K562 treated with DMSO at 1 percent for 4 hours (cell line): ENCODE measurements around the gene PPP1R37. TPM values are rescaled to one million over a fixed set of nuclear protein-coding genes. Genes with fewer than 3 reads are reported as not detected.

ENCODE experiments used
- total RNA-seq: library from RNA; unstranded; fragments of 300-600 nt; gene quantifications from 2 replicates; pipeline ENCODE4 v1.2.3, GENCODE V29; 2022; ENCODE audit not compliant: insufficient read depth

The PPP1R37 gene, protein sequence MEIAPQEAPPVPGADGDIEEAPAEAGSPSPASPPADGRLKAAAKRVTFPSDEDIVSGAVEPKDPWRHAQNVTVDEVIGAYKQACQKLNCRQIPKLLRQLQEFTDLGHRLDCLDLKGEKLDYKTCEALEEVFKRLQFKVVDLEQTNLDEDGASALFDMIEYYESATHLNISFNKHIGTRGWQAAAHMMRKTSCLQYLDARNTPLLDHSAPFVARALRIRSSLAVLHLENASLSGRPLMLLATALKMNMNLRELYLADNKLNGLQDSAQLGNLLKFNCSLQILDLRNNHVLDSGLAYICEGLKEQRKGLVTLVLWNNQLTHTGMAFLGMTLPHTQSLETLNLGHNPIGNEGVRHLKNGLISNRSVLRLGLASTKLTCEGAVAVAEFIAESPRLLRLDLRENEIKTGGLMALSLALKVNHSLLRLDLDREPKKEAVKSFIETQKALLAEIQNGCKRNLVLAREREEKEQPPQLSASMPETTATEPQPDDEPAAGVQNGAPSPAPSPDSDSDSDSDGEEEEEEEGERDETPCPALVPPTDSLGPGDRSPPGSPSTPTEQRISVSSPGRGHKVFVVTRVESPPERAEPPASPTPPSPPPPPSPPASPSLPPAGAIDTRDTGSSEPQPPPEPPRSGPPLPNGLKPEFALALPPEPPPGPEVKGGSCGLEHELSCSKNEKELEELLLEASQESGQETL
- total RNA-seq: 16.9 and 23.6 TPM in 2 replicates

DNA sequence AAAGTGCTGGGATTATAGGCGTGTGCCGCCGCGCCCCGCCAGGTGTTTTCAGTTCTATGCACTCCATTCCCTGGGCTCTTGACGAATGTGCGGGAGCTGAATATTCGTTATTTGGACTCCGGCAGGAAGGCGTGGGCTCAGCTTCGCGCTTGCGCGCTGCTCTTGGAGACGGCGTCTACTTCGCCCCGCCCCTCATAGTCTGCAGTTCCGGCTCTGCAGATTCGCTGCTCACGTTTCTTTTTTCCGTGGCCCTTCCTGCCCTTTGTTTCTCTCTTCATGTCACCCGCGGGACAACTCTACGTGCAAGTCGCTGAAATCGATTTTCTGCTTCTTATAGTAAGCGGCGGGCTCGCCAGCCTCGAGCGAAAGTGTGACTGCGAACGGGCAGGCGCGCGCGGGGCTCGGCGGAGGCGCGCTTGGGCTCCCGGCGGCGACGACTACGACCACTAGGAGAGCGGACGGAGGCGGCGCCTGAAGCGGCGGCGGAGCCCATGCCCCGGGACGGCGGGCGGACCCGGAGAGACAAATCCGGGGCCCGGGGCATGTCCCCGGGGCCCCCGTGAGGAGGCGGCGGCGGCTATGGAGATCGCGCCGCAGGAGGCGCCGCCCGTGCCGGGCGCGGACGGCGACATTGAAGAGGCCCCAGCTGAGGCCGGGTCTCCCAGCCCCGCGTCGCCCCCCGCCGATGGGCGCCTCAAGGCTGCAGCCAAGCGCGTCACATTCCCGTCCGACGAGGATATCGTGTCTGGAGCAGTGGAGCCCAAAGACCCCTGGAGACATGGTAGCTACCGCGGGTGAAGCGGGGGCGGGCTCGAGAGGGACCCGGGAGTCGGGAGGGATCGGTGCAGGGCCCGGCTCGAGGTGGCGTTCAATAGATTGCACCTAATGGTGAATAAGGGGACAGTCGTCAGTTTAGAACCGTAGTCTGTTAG, at the start of gene PPP1R37:
PPP1R37 (plus strand) TSS at position 433 of the 932 bp plus-strand sequence; CDS start at position 580, 147 bp downstream.

DNA sequence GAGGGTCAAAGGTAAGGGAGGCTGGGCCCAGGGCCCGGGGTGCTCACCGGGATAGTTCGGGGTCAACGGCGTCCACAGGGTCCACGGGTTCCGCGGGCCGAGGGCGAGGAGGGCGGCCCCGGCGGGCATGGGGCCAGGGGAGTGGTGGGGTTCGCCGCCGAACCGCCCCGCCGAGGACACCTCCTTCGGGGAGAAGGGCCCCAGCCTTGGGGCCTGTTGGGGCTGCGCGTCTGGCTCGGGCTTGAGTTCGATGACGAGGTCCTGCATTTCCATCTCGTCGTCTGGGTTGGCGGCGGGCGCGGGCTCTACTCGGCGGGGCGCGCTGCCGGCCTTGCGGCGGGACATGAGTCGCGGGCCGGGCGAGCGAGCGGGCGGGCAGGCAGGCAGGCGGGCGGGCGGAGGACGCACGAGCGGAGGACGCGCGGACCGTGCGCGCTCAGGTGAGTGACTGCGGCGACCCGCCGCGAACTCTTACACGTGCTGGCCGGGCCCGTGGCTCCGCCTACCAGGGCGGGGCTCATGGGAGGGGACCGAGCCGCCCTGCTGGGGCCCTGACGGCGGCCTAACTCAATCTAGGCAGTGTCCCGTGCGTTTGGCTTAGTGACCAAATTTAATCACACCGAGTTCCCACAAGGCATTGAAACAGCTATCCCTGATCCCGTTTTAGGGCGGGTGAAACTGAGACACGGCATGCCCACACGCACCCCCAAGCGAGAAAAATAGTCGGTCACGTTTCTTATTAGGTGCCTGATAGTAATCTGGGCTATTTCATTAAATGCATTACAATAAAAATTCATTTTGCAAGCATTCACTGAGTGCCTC, 16.7 kb upstream of the PPP1R37 start, which contains the start of gene ZNF296:
ZNF296 (minus strand) TSS at position 450 of the 822 bp plus-strand sequence; CDS start at position 345, 105 bp downstream.

DNA sequence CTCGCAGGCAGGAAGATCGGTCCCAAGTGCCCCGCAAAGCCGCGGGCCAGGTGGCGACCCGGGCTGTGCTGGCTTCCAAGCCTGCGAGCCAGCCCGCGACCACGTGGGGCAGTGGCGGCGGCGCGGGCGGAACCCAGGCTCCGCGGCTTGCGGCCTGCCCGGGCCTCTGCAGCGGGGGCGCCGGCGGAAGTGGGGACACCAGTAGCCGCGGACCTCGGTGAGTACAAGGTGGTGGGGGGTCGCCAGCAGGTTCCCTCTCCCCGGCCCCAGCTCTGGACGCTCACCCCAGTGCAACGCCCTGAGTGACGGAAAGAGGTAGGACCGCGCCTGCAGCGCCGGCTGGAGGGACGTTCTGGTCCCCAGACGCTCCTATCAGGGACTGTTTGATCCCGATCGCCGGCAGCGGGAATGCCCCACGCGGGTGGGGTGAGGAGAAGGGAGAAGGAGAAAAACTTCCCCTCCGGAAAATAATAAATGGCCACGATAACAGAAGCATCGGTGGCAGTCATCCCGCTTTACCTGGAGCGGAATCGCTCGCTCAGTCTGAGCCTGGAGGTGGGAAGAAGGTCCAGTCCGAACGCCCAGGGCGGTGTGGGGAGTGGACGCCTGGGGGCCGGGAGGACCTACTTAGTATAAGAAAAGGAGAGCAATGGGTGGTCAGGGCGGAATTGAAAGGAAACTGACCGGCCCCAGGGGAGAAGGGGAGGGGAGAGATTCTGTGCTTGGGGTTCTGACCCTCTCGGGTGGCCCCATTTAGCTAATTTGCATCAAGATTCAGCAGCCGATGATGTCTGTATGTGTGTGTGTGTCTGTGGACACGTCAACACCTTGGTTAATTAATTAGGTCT, 13.7 kb upstream of the PPP1R37 start, which contains the start of gene GEMIN7:
GEMIN7 (plus strand) TSS at position 198 of the 848 bp plus-strand sequence. CDS start 10,855 bp downstream, outside the sequence.

DNA sequence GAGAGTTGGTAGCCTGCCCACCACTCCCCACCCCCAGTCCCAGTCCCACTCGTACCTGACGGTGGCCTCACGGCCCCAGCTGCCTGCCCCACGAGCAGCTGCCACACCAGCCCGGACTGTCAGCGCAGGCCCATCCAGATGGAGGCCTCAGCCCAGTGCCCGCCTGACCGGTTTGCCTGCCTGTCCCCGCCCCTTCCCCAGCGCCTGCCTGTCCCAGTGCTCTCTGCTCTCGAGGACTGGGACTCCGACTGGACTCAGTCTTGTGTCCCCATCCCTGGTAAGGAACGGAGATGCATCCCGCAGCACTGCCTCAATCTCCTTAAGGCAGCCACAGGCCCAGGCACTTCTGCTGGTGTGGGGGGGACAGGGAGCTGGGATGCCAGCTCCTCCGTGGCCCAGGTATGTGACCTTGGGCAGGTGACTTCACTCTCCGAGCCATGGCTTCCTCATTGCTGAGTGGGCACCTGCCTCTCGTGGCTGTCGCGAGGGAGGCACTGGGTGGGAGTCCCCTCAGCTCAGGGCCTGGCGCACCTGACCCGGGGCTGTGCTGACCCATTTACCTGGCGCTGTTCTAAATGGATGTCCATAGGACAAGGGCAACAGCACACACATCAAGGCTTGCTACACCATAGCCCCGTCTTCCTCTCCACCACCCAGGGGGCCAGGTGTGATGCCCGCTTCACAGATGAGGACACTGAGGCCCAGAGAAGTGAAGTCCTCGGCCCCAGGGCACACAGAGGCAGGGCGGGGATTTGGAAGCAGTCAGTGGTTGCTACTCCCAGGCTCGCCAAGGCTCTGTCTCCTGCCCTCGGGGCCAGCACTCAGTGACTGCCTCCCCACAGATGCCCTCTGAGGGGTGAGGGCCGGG, 68.1 kb downstream of the PPP1R37 start, which contains the start of gene NKPD1:
NKPD1 (minus strand) TSS at position 113 of the 868 bp plus-strand sequence. CDS start 832 bp downstream, outside the sequence.

DNA sequence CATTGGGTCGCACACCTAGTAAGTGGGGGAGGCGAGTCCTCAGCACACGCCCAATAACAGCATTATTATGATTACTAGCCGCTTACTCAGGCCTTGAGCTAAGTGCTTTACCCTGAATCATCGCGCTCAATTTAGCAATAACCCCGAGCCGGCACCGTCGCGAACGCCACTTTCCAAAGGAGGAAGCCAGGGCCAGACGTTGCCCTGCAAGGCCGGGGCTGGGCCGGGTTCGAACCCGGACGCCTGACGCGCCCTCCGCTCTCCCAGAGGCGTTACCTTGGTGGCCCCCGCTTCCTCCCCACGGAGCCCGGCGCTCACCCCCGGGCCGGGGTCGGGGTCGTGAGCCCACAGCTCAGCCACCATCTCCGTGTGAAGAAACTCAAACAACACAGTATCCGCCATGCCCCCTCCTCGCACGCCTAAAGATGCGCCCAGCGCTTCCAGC, 84.9 kb downstream of the PPP1R37 start, which contains the start of gene TRAPPC6A:
TRAPPC6A (minus strand) TSS at position 421 of the 445 bp plus-strand sequence; CDS start at position 402, 19 bp downstream.

DNA sequence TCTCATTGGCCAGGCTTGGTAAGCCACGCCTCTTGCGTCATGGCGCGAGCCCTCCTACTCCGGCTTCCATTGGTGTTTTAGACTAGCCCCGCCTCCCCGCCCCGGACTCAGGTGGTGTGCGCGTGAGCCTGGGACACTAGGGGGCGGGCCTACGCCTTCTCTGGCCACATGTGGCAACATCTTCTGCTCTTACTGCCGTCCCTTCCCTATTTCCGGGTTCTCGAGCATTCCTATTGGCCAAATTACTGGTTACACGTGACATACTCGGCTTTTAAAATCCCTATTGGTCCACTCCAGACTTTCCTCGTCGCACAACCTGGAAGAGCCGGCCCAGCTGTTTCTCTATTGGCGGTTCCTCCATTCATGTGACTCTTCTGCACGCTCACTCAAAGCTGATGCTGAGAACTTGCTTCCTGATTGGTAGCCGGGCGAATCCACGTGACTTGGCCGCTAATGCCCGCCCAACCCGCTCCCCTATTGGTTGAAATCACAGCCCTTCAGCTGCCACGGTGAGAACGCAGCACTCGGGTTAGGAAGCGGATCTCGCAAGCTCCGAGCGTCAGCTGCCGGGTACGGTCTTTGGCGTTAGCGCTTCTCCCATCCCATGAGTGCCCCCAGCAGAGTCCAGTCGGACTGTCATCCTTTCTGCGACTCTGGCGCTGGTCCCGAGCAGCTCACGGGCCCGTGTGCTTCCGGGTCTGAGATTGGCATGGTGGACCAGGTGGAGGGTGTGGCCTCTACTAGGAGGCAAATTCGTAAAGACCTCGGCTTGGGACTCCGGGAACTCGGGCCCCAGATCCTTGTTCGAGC, 85.5 kb downstream of the PPP1R37 start, which contains the start of gene BLOC1S3:
BLOC1S3 (plus strand) TSS at position 523 of the 810 bp plus-strand sequence. CDS start 513 bp downstream, outside the sequence.

Other genes starting within 250 kb of the PPP1R37 start
- gene NECTIN2, start 246.9 kb upstream of the PPP1R37 start, total RNA-seq: 127 and 137 TPM in 2 replicates
- 106 and 111 TPM in 2 replicates for gene TOMM40, start 201.9 kb upstream of the PPP1R37 start, total RNA-seq
- 1,934 and 2,198 TPM in 2 replicates for gene APOE, start 187.4 kb upstream of the PPP1R37 start, total RNA-seq
- 849 and 1,275 TPM in 2 replicates for gene APOC1, start 178.6 kb upstream of the PPP1R37 start, total RNA-seq
- gene APOC4, start 150.9 kb upstream of the PPP1R37 start, total RNA-seq: not detected in 2 replicates
- not detected in 2 replicates for gene APOC2, start 147.1 kb upstream of the PPP1R37 start, total RNA-seq
- 66.0 and 92.3 TPM in 2 replicates for gene CLPTM1, start 137.8 kb upstream of the PPP1R37 start, total RNA-seq
- gene RELB, start 91.7 kb upstream of the PPP1R37 start, total RNA-seq: 7.5 and 10.9 TPM in 2 replicates
- gene CLASRP, start 54.1 kb upstream of the PPP1R37 start, total RNA-seq: 34.0 and 56.8 TPM in 2 replicates
- gene ZNF296, start 16.7 kb upstream of the PPP1R37 start, total RNA-seq: 3.4 and 6.1 TPM in 2 replicates
- gene GEMIN7, start 13.9 kb upstream of the PPP1R37 start, total RNA-seq: 29.4 and 34.0 TPM in 2 replicates
- 0.17 TPM in 1 of 2 replicates, not detected in the other for gene NKPD1, start 67.8 kb downstream of the PPP1R37 start, total RNA-seq
- gene TRAPPC6A, start 85.1 kb downstream of the PPP1R37 start, total RNA-seq: 92.2 and 94.5 TPM in 2 replicates
- gene BLOC1S3, start 85.6 kb downstream of the PPP1R37 start, total RNA-seq: 20.1 and 28.6 TPM in 2 replicates
- 10.5 and 12.9 TPM in 2 replicates for gene EXOC3L2, start 152.2 kb downstream of the PPP1R37 start, total RNA-seq
- 20.2 and 23.1 TPM in 2 replicates for gene MARK4, start 158.1 kb downstream of the PPP1R37 start, total RNA-seq
- not detected in 2 replicates for gene CKM, start 229.7 kb downstream of the PPP1R37 start, total RNA-seq
- 2.4 and 4.9 TPM in 2 replicates for gene KLC3, start 247.6 kb downstream of the PPP1R37 start, total RNA-seq